ENCODE data around the gene ERLEC1.

Gene ERLEC1

DNA sequence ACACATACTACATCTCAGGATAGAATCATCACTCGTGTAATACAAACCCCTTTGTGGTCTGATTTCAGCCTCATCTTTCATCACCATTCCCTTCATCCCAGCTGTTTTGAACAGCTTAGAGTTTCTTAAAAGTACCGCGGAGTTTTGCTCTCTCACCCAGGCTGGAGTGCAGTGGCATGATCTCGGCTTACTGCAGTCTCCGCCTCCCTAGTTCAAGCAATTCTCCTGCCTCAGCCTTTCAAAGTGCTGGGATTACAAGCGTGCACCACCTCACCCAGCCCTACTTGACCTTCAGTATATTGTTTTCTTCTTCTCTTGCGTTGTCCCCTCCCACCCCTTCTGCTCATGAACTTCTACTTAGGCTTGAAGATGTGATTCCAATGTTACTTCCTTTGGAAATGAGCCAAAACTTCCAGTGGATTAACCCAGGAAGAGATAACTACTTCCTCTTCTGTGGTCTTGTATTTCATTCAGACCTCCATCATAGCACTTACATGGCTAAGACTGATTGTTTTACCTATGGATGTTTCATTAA is 15.8 kb downstream of the ERLEC1 start:
- no peak overlapping the region for H3K4me3 ChIP-seq (ENCODE audit: low read length, poor library complexity, severe bottlenecking)
- no peaks in the 10 kb centered on the region for H3K9me3 ChIP-seq (ENCODE audit: insufficient read depth, low read depth, low read length)
- no peak overlapping the region for H3K4me2 ChIP-seq (ENCODE audit: low read depth, low read length, poor library complexity, severe bottlenecking)
- H3K79me2 ChIP-seq (ENCODE audit: insufficient read depth, low read length), result no peaks in the 10 kb centered on the region
- H2AFZ ChIP-seq (ENCODE audit: low read length), result no peak overlapping the region
- no peaks in the 10 kb centered on the region for H3K4me1 ChIP-seq (ENCODE audit: insufficient read depth, low read length, poor library complexity, severe bottlenecking)
- H3K36me3 ChIP-seq (ENCODE audit: insufficient read depth, low read length), result peaks cover 65% of the 10 kb centered on the region
- H3K9ac ChIP-seq (ENCODE audit: low read depth, low read length, poor library complexity, severe bottlenecking), result no peak overlapping the region
- no peaks in the 10 kb centered on the region for H3K27me3 ChIP-seq (ENCODE audit: insufficient read depth, low read length, poor library complexity, severe bottlenecking)
- no peaks in the 10 kb centered on the region for H4K20me1 ChIP-seq (ENCODE audit: insufficient read depth, low read length, poor library complexity, severe bottlenecking)
- no peak for TF ChIP-seq CTCF (conservative IDR thresholded peaks at IDR 0.05; ENCODE audit: low read length)
- no peak for TF ChIP-seq EZH2phosphoT487 (IDR thresholded peaks at IDR 0.05; ENCODE audit: borderline replicate concordance)
- H3F3A ChIP-seq (ENCODE audit: low read depth), result no peaks in the 10 kb centered on the region
- H3K9me2 ChIP-seq (replicated peaks; ENCODE audit: low read depth, low read length), result no peaks in the 10 kb centered on the region

- peaks cover 81% of the 10 kb centered on the region for H3K36me3 ChIP-seq (ENCODE audit: insufficient read depth, low read length)
Observed at GRCh38 chr2:53811601-53812000, 24.8 kb downstream of the ERLEC1 start.

DNA sequence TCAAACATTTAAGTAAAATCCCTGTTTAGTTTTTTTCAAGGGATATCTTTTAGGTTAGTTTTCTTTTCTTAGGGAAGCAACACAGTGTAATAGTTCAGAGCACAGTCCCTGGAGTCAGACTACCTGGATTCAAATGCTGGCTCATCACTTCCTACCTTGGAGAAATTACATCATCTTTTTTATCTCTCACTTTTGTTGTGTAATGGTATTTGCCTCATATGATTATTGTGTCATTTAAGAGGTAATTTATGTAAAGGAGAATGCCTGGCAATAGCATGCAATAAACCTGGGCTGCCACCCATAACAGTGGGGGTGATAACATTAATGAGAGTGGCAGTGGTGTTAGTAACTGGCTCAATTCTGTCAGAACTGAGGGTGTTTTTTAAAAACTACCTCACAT is 26.3 kb downstream of the ERLEC1 start:
- Histone ChIP-seq H3K27me3 (ENCODE audit: insufficient read depth, low read length, poor library complexity, severe bottlenecking) (no peaks in the 10 kb centered on the region), H2AFZ (ENCODE audit: low read length) (no peak overlapping the region), H3K4me2 (ENCODE audit: low read depth, low read length, poor library complexity, severe bottlenecking) (no peak overlapping the region), H3K9ac (ENCODE audit: low read depth, low read length, poor library complexity, severe bottlenecking) (no peak overlapping the region), H3K79me2 (ENCODE audit: insufficient read depth, low read length) (no peaks in the 10 kb centered on the region), H3K9me2 (replicated peaks; ENCODE audit: low read depth, low read length) (no peaks in the 10 kb centered on the region), H4K20me1 (ENCODE audit: insufficient read depth, low read length, poor library complexity, severe bottlenecking) (no peaks in the 10 kb centered on the region), H3K36me3 (ENCODE audit: insufficient read depth, low read length) (peaks cover 76% of the 10 kb centered on the region; the same call in 1 of the 2 replicates), H3K4me3 (ENCODE audit: low read length, poor library complexity, severe bottlenecking) (no peak overlapping the region), H3F3A (ENCODE audit: low read depth) (no peaks in the 10 kb centered on the region), H3K9me3 (ENCODE audit: insufficient read depth, low read depth, low read length) (no peaks in the 10 kb centered on the region), H3K4me1 (ENCODE audit: insufficient read depth, low read length, poor library complexity, severe bottlenecking) (no peaks in the 10 kb centered on the region)
- TF ChIP-seq EZH2phosphoT487 (IDR thresholded peaks at IDR 0.05; ENCODE audit: borderline replicate concordance), result no peak
- no peak for TF ChIP-seq CTCF (conservative IDR thresholded peaks at IDR 0.05; ENCODE audit: low read length)

More at GRCh38 chr2:53811601-53812000, 24.8 kb downstream of the ERLEC1 start:
- H3K9ac ChIP-seq (ENCODE audit: low read depth, low read length, poor library complexity, severe bottlenecking), result no peak overlapping the region
- H4K20me1 ChIP-seq (ENCODE audit: insufficient read depth, low read length, poor library complexity, severe bottlenecking), result no peaks in the 10 kb centered on the region
- no peak overlapping the region for H2AFZ ChIP-seq (ENCODE audit: low read length)
- no peaks in the 10 kb centered on the region for H3F3A ChIP-seq (ENCODE audit: low read depth)
- H3K4me2 ChIP-seq (ENCODE audit: low read depth, low read length, poor library complexity, severe bottlenecking), result no peak overlapping the region
- H3K79me2 ChIP-seq (ENCODE audit: insufficient read depth, low read length), result no peaks in the 10 kb centered on the region
- no peak overlapping the region for H3K4me3 ChIP-seq (ENCODE audit: low read length, poor library complexity, severe bottlenecking)
- TF ChIP-seq EZH2phosphoT487 (IDR thresholded peaks at IDR 0.05; ENCODE audit: borderline replicate concordance) (no peak), CTCF (conservative IDR thresholded peaks at IDR 0.05; ENCODE audit: low read length) (no peak)
- no peaks in the 10 kb centered on the region for H3K4me1 ChIP-seq (ENCODE audit: insufficient read depth, low read length, poor library complexity, severe bottlenecking)
- no peaks in the 10 kb centered on the region for H3K9me2 ChIP-seq (replicated peaks; ENCODE audit: low read depth, low read length)
- H3K9me3 ChIP-seq (ENCODE audit: insufficient read depth, low read depth, low read length), result no peaks in the 10 kb centered on the region
- H3K27me3 ChIP-seq (ENCODE audit: insufficient read depth, low read length, poor library complexity, severe bottlenecking), result no peaks in the 10 kb centered on the region

Measured in Loucy (cell line).